Measurements from ENCODE around the gene ECHS1. TPM values are rescaled to one million over a fixed set of nuclear protein-coding genes. Genes with fewer than 3 reads are reported as not detected.

ECHS1 gene
- total RNA-seq, 1 donor from 2014 or later, result 224 TPM

DNA sequence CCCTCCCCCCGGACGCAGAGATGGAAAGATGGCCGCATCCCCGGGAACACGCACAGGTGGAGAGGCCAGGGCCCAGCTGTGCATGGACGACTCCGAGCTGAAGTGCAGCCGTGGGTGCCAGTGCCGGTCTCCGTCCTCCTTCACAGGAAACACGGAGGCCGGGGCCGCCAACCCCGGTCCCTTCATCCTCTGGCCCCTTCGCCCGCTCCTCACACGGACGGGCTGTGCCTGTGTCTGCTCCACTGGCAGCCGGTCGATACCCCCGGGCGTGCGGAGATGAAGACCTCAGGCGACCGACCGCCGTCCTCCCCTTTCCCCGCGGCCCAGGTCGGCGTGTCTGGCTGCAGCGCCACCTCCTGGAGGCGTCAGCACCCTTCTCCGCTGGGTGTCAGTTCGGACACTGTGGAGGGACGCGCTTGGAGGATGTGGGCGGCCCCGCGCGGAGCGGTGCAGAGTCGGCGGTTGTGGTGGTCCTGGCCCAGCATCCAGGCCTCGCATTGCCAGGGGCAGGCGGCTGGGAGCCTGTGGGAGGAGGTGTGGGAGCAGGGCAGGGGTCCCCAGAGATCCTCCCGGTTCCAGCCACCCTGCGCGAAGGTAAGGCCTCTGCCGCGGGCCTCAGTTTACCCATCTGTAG is 54.5 kb downstream of the ECHS1 start:
- ATAC-seq (peak; percentile 88), DNase-seq (ENCODE audit: missing footprints) (peak; percentile 80)
- intact Hi-C loops (cut with DNase I), result no loop called here

DNA sequence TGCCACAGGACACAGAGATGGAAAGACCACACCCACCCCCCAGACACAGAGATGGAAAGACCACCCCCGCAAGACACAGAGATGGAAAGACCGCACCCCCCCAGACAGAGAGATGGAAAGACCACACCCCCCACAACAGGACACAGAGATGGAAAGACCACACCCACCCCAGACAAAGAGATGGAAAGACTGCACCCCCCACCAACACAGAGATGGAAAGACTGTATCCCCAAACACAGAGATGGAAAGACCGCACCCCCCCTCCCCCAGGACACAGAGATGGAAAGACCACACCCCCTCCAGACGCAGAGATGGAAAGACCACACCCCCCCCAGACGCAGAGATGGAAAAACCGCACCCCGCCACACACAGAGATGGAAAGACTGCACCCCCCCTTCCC is 56.4 kb downstream of the ECHS1 start:
- DNase-seq (ENCODE audit: missing footprints) (no peak), ATAC-seq (no peak)
- intact Hi-C loops (cut with DNase I), result no loop called here

DNA sequence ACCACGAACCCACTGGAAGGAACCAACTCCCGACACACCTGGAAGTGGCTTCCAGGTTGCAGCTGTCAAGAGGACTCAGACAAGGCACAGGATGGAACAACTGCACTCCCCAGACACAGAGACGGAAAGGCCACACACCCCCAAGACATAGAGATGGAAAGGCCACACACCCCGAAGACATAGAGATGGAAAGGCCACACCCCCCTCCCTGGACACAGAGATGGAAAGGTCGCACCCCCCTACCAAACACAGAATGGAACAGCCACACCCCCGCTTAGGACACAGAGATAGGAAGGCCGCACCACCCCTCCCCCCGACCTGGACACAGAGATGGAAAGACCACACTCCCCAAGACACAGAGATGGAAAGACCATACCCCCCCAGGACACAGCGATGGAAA is 56.9 kb downstream of the ECHS1 start:
- no peak for DNase-seq (ENCODE audit: missing footprints)
- intact Hi-C loops (cut with DNase I), result no loop called here
- ATAC-seq, result no peak

DNA sequence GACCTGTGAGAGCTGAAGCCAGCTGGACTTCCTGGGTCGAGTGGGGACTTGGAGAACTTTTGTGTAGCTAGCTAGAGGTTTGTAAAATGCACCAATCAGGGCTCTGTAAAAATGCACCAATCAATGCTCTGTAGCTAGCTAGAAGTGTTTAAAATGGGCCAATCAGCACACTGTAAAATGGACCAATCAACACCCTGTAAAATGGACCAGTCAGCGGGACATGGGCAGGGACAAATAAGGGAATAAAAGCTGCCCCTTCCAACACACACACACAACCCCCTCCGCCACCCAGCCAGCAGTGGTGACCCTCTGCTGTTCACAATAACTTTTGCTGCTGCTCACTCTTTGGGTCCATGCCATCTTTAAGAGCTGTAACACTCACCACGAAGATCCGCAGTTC is 57.3 kb downstream of the ECHS1 start:
- no peak for DNase-seq (ENCODE audit: missing footprints)
- no peak for ATAC-seq
- intact Hi-C loops (cut with DNase I), result no loop called here

DNA sequence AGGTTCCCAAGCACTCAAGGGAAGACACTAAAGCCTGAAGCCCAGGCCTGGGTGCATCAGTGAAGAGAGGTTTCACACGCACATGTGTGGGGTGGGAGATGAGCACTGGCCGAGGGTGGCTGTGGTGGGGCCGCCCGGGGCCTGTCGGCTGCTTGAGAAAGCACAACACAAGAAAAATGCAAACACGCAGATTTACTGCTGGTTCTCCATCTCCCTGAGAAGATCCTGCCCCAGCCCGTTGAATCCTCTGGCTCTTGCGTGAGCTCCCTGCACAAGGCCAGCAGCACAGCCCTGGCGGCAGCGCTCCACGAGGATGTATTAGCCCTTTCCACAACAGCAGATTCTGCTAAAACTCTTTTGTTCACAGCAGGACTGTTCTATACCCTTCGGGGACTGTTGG is 58.2 kb downstream of the ECHS1 start:
- DNase-seq (ENCODE audit: missing footprints) (no peak), ATAC-seq (no peak)
- intact Hi-C loops (cut with DNase I), result no loop called here

DNA sequence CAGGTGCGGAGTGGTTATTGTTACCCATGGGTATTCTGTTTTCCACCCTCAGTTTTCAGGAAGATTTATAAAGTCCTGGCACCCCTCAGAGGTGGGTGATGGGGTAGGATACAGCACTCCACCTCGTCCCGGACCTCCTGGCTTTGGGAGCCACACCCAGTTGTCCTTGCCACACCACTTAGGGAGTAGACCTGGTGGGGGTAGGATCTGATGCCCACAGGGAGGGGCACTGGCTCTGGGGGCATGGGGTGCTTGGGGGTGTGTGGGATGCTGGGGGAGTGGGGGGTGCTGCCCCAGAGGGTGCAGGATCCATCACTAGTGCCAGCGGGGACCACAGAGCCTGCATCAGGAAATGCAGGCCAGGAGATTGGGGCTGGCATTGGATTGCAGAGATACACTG is 60.0 kb downstream of the ECHS1 start:
- DNase-seq (ENCODE audit: missing footprints) (no peak), ATAC-seq (no peak)
- intact Hi-C loops (cut with DNase I), result no loop called here

DNA sequence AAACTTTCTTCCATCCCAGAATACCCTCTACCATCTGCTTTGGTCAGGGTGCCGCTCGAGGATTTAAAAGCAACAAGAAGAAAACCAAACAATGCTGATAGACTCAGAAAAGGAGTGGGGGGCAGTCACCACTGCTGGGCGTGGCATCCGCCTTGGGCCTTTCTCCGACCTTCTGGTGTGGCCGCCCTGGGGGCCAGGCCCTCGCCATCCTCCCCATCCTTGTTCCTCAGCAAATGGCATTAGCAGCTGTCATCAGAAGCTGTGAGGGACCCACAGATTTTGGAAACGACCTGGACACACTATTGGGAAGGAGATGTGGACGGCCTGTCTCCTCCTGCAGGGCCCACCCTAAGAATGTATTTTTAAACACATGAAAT is 60.4 kb downstream of the ECHS1 start:
- intact Hi-C loops (cut with DNase I), result no loop called here
- DNase-seq (ENCODE audit: missing footprints) (no peak), ATAC-seq (no peak)

Small RNA genes lying within 50 kb of the gene (microRNA-seq; reads per million reads assigned to microRNA genes)
- not detected for gene MIR3944

Other genes starting within 250 kb of the ECHS1 start
- not detected for gene KNDC1, start 213.1 kb downstream of the ECHS1 start, total RNA-seq
- not detected for gene UTF1, start 143.1 kb downstream of the ECHS1 start, total RNA-seq
- 0.54 TPM for gene VENTX, start 135.5 kb downstream of the ECHS1 start, total RNA-seq
- 2.0 TPM for gene ADAM8, start 96.5 kb downstream of the ECHS1 start, total RNA-seq
- gene TUBGCP2, start 64.5 kb downstream of the ECHS1 start, total RNA-seq, result 44.7 TPM
- gene ZNF511, start 64.4 kb downstream of the ECHS1 start, total RNA-seq, result 39.4 TPM
- not detected for gene CALY, start 36.5 kb downstream of the ECHS1 start, total RNA-seq
- not detected for gene PRAP1, start 26.0 kb downstream of the ECHS1 start, total RNA-seq
- gene FUOM, start 15.3 kb downstream of the ECHS1 start, total RNA-seq, result 7.9 TPM
- gene PAOX, start 5.9 kb upstream of the ECHS1 start, total RNA-seq, result 3.5 TPM
- 17.8 TPM for gene MTG1, start 20.8 kb upstream of the ECHS1 start, total RNA-seq
- gene SPRN, start 51.3 kb upstream of the ECHS1 start, total RNA-seq, result not detected
- 0.30 TPM for gene SCART1, start 80.6 kb upstream of the ECHS1 start, total RNA-seq
- 0.89 TPM for gene CYP2E1, start 154.0 kb upstream of the ECHS1 start, total RNA-seq
- gene SYCE1, start 192.2 kb upstream of the ECHS1 start, total RNA-seq, result 0.35 TPM

Measured in Right ventricle myocardium inferior (tissue), 1 donor.